HEK293T (cell line): ENCODE results near the gene USP5.

Experiments used
- CTCF ChIA-PET: fragments of 350-600 bp; formaldehyde crosslinking; extraction: SDS; loops from one replicate; lab custom pipeline; 2021; ENCODE audit warnings: antibody characterized with exemption, inconsistent platforms; lab: Yijun Ruan, JAX
- POLR2A ChIA-PET: fragments of 350-600 bp; formaldehyde crosslinking; extraction: SDS; loops from one replicate; lab custom pipeline; 2020; ENCODE audit warnings: antibody characterized with exemption, inconsistent platforms; lab: Yijun Ruan, JAX
- DNase-seq: peaks from one replicate; pipeline ENCODE4 v3.0.0; 2012; ENCODE audit warnings: mixed read lengths; ENCODE audit errors: extremely low spot score
- ARNT ChIP-seq: fragments of 450-650 bp; IDR thresholded peaks from 2 replicates; pipeline ENCODE4 v1.6.1; 2017; ENCODE audit warnings: mild to moderate bottlenecking
- BHLHE40 ChIP-seq: fragments of 450-650 bp; IDR thresholded peaks from 2 replicates; pipeline ENCODE4 v1.6.1; 2016; ENCODE audit warnings: mild to moderate bottlenecking, moderate library complexity, borderline replicate concordance
- CTBP1 ChIP-seq: fragments of 450-650 bp; IDR thresholded peaks from 2 replicates; pipeline ENCODE4 v1.6.1; 2016; ENCODE audit warnings: borderline replicate concordance
- ELF4 ChIP-seq: fragments of 450-650 bp; IDR thresholded peaks from 2 replicates; pipeline ENCODE4 v1.6.1; 2017; ENCODE audit warnings: antibody characterized with exemption
- FOXA1 ChIP-seq: fragments of 450-650 bp; IDR thresholded peaks from 2 replicates; pipeline ENCODE4 v1.6.1; 2016; ENCODE audit warnings: mild to moderate bottlenecking
- FOXK2 ChIP-seq: fragments of 450-650 bp; IDR thresholded peaks from 2 replicates; pipeline ENCODE4 v1.6.1; 2016; ENCODE audit warnings: mild to moderate bottlenecking
- FOXM1 ChIP-seq: fragments of 450-650 bp; IDR thresholded peaks from 2 replicates; pipeline ENCODE4 v1.6.1; 2017; ENCODE audit warnings: mild to moderate bottlenecking, borderline replicate concordance
- HDGF ChIP-seq: fragments of 450-650 bp; IDR thresholded peaks from 2 replicates; pipeline ENCODE4 v1.6.1; 2017; ENCODE audit warnings: antibody characterized with exemption, borderline replicate concordance
- L3MBTL2 ChIP-seq: fragments of 450-650 bp; conservative IDR thresholded peaks from 2 replicates; pipeline ENCODE4 v1.6.1; 2016; ENCODE audit warnings: mild to moderate bottlenecking
- LEF1 ChIP-seq: fragments of 450-650 bp; IDR thresholded peaks from 2 replicates; pipeline ENCODE4 v1.6.1; 2017; ENCODE audit warnings: mild to moderate bottlenecking, borderline replicate concordance
- NFRKB ChIP-seq: fragments of 450-650 bp; IDR thresholded peaks from 2 replicates; pipeline ENCODE4 v1.6.1; 2016; ENCODE audit warnings: mild to moderate bottlenecking, moderate library complexity
- SP1 ChIP-seq: fragments of 450-650 bp; IDR thresholded peaks from 2 replicates; pipeline ENCODE4 v1.6.1; 2017
- SUZ12 ChIP-seq: fragments of 450-650 bp; IDR thresholded peaks from 2 replicates; pipeline ENCODE4 v1.6.1; 2016; ENCODE audit warnings: mild to moderate bottlenecking
- TARDBP ChIP-seq: fragments of 450-650 bp; IDR thresholded peaks from 2 replicates; pipeline ENCODE4 v1.6.1; 2016
- ZNF384 ChIP-seq: fragments of 450-650 bp; IDR thresholded peaks from 2 replicates; pipeline ENCODE4 v1.6.1; 2016
- TF ChIP-seq, protein P1 (sequence below): fragments of 450-650 bp; IDR thresholded peaks from 2 replicates; pipeline ENCODE4 v1.6.1; 2016

Gene USP5

DNA sequence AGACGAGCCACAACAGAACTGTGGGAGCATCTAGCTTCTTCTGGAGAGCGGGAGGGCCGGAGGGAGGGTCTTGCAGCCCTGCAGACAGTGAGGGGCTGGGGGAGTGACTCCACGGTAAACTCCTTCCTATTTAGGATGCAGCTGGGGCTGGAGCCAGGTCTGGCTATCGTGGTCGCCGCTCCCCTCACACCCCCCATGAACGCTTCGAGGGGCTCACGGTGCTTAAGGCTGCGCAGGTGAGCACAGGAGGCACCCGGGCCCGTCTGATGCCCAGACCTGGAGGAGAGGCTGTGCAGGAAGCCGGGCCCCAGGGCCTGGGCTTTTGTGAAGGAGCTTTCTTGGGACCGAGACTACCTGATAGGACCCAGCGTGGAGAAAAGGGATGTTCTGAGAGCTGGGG, 15.1 kb upstream of the USP5 start:
- TF ChIP-seq HDGF, result no peak
- no peak for TF ChIP-seq FOXK2
- no peak for TF ChIP-seq ZNF384
- TF ChIP-seq SUZ12, result no peak
- TF ChIP-seq, protein P1, sequence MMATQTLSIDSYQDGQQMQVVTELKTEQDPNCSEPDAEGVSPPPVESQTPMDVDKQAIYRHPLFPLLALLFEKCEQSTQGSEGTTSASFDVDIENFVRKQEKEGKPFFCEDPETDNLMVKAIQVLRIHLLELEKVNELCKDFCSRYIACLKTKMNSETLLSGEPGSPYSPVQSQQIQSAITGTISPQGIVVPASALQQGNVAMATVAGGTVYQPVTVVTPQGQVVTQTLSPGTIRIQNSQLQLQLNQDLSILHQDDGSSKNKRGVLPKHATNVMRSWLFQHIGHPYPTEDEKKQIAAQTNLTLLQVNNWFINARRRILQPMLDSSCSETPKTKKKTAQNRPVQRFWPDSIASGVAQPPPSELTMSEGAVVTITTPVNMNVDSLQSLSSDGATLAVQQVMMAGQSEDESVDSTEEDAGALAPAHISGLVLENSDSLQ, result no peak
- TF ChIP-seq LEF1, result no peak
- no peak for TF ChIP-seq NFRKB
- no peak for TF ChIP-seq SP1
- TF ChIP-seq BHLHE40, result no peak
- no peak for TF ChIP-seq L3MBTL2
- TF ChIP-seq ARNT, result no peak
- no peak for TF ChIP-seq FOXM1
- no peak for TF ChIP-seq TARDBP
- no peak for TF ChIP-seq CTBP1
- no peak for TF ChIP-seq ELF4
- TF ChIP-seq FOXA1, result no peak
- no peak for DNase-seq
- CTCF ChIA-PET, result interaction anchor here (1.3 to 2.9 kb wide), 2 partner anchors 8 to 14 kb away, joined by 5 to 14 read pairs; partner anchors contain the start of genes CDCA3 and USP5
- POLR2A ChIA-PET, result interaction anchor here (0.7 to 6.3 kb wide), 5 partner anchors 12 to 83 kb away, joined by 3 to 51 read pairs (median 5); partner anchors contain the start of genes CDCA3, GPR162, MLF2 and USP5

DNA sequence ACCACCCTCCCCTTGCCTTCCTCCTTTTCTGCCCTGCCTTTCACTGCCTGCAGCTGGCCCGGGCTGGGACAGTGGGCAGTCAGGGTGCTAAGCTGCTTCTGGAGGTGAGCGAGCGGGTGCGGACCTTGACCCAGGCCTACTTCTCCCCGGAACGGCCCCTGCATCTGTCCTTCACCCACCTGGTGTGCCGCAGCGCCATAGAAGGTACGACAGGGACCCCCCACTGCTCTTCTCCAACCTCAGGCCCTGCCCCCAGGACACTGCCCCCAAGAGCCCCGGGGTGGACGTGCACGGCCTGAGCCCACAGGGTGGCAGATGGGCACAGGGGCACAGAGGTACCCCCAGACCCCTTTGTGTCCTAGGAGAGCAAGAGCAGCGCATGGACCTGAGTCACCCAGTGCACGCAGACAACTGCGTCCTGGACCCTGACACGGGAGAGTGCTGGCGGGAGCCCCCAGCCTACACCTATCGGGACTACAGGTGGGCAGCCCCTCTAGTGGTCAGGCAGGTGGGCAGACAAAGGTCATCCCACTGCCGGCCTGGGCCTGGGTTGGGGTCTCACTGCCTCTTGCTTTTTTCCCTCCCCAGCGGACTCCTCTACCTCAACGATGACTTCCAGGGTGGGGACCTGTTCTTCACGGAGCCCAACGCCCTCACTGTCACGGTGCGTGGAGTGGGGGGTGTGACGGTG, 14.4 kb upstream of the USP5 start:
- no peak for DNase-seq
- POLR2A ChIA-PET, result interaction anchor here (0.8 to 6.3 kb wide), 4 partner anchors 14 to 84 kb away, joined by 3 to 51 read pairs (median 6); partner anchors contain the start of genes CDCA3, GPR162, MLF2 and USP5
- no peak for TF ChIP-seq NFRKB
- no peak for TF ChIP-seq FOXM1
- TF ChIP-seq CTBP1, result no peak
- TF ChIP-seq, protein P1, result no peak
- TF ChIP-seq ZNF384, result no peak
- no peak for TF ChIP-seq FOXA1
- TF ChIP-seq L3MBTL2, result no peak
- no peak for TF ChIP-seq ELF4
- TF ChIP-seq BHLHE40, result no peak
- TF ChIP-seq HDGF, result no peak
- no peak for TF ChIP-seq FOXK2
- no peak for TF ChIP-seq SP1
- no peak for TF ChIP-seq ARNT
- TF ChIP-seq LEF1, result no peak
- no peak for TF ChIP-seq TARDBP
- CTCF ChIA-PET, result no interaction called here

- CTCF ChIA-PET, result interaction anchor here (0.8 to 1.0 kb wide), 2 partner anchors 72 to 86 kb away, joined by 3 read pairs; partner anchors contain the start of gene MLF2
- TF ChIP-seq BHLHE40 (no peak), ELF4 (no peak), FOXM1 (no peak), FOXK2 (no peak), L3MBTL2 (no peak), ZNF384 (no peak), CTBP1 (no peak), HDGF (no peak), FOXA1 (no peak)
- TF ChIP-seq, protein P1, result no peak
- POLR2A ChIA-PET, result interaction anchor here (4.6 to 5.0 kb wide), 2 partner anchors 12 to 13 kb away, joined by 22 to 57 read pairs; partner anchors contain the start of genes CDCA3, P3H3 and USP5
- DNase-seq, result no peak
These were observed 13.1 kb upstream of the USP5 start for GRCh38 chr12:6838854-6839253.

DNA sequence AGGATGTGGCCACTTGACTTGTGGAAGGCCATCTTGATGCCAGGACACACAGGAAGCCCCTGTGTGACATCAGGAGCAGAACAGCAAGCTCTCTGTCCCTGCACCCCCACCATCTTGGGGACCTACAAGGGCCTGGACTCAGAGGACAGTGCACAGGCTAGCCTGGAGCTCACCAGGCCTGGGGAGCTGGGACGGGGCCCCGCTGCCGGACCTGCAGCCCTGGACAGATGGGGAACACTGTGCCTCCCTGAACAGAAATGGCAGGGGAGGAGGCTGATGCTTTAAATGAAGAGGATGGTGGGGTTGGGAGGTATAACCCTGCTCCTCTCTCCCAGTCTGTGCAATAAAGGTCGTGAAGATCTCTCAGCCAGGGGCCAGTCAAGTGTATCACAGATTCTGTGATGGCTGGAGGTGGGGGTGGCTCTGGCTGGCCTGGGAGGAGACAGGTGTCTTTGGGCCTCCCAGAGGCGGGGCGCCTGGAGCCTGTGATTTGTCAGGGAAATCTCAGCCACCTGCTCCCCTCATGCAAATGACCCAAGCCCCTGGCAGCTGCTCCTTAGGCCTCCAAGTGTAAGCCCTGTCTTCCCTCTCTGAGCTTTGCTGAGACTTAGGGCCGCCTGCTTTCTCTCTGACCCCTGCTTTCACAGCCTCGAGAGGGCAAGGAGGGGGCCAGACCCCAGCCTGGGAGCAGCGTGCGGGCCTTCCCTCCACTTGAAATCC, 12.3 kb upstream of the USP5 start:
- POLR2A ChIA-PET, result interaction anchor here (0.9 to 5.0 kb wide), 4 partner anchors 12 to 87 kb away, joined by 4 to 57 read pairs (median 13); partner anchors contain the start of genes CDCA3, MLF2, P3H3 and PTMS
- CTCF ChIA-PET, result interaction anchor here (0.8 to 1.0 kb wide), 2 partner anchors 73 to 86 kb away, joined by 3 read pairs; partner anchors contain the start of gene MLF2
- DNase-seq, result no peak
- TF ChIP-seq ELF4 (no peak), HDGF (no peak), ZNF384 (no peak), L3MBTL2 (no peak), ARNT (no peak), FOXA1 (no peak)

DNA sequence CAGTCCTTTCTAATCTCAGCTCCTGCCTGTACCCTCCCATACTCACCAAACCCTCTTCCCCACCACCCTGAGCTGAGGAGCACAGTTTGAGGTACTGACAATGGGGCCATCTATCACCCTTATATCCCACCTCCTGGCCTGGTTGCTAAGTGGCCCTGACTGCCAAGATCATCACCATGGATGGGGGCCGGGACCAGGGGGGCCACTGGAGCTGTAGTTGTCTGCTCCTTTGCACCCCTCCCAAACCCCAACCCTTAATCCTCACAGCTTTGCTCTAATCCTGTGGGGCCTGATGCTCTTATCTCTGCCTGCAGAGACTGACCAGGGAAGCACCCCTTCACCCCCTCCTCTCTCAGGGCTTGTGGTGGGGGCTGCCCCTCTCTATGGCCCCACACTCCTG, 11.6 kb upstream of the USP5 start:
- ChIA-PET POLR2A (interaction anchor here (0.8 to 5.0 kb wide), 5 partner anchors 9 to 87 kb away, joined by 4 to 57 read pairs (median 4); partner anchors contain the start of genes CDCA3, MLF2, P3H3 and PTMS), CTCF (no interaction called here)
- no peak for TF ChIP-seq SUZ12
- TF ChIP-seq ARNT, result no peak
- TF ChIP-seq ZNF384, result no peak
- TF ChIP-seq ELF4, result no peak
- no peak for TF ChIP-seq CTBP1
- no peak for TF ChIP-seq L3MBTL2
- no peak for TF ChIP-seq NFRKB
- TF ChIP-seq TARDBP, result no peak
- TF ChIP-seq, protein P1, result no peak
- TF ChIP-seq FOXM1, result no peak
- TF ChIP-seq LEF1, result no peak
- no peak for TF ChIP-seq FOXK2
- TF ChIP-seq HDGF, result no peak
- TF ChIP-seq FOXA1, result no peak
- no peak for TF ChIP-seq BHLHE40
- TF ChIP-seq SP1, result no peak
- DNase-seq, result no peak
